Mucosa of gallbladder (tissue), 1 donor: ENCODE results near the gene MITD1. TPM values are rescaled to one million over a fixed set of nuclear protein-coding genes. Genes with fewer than 3 reads are reported as not detected.
A peak's percentile ranks its signal among the peaks of the same experiment; 100 is the strongest.
"Not testable (repeated sequence)": the region's sequence is repeated elsewhere in the genome, so short reads cannot be mapped to it uniquely, and the experiment has no call there.

Experiments used
- DNase-seq: peaks from one replicate; pipeline ENCODE4 v3.0.0-alpha.2; 2020; ENCODE audit warnings: low spot score
- total RNA-seq: library from RNA; stranded (reverse); gene quantifications from one replicate; pipeline ENCODE4 v1.2.1, GENCODE V29; 2021
- donor health status: DM: no; HTN: no; CAD: no.

The MITD1 gene
- total RNA-seq, 1 donor from 2014 or later = 21.5 TPM

- DNase-seq = peak; percentile 93
Observed at GRCh38 chr2:99154643-99155536, 26.0 kb downstream of the MITD1 start, which contains the start of the genes LIPT1 and TSGA10. LIPT1 (plus strand) TSS chr2:99154967; CDS start chr2:99161958, 6,991 bp downstream. TSGA10 (minus strand) TSS chr2:99154942; CDS start chr2:99109439, 45,503 bp downstream.

- DNase-seq = no peak
Observed at GRCh38 chr2:99153921-99154604, 26.8 kb downstream of the MITD1 start.

- DNase-seq = no peak
Observed at GRCh38 chr2:99152199-99152895, 28.5 kb downstream of the MITD1 start.

- no peak for DNase-seq
Observed at GRCh38 chr2:99150706-99151105, 30.2 kb downstream of the MITD1 start.

- peak; percentile 95 for DNase-seq
Observed at GRCh38 chr2:99141110-99142108, 39.4 kb downstream of the MITD1 start, which contains the start of gene C2orf15. C2orf15 (plus strand) TSS chr2:99141707; CDS start chr2:99150559, 8,852 bp downstream.

- DNase-seq = no peak
Observed at GRCh38 chr2:99140860-99141109, 40.1 kb downstream of the MITD1 start.

- DNase-seq = no peak
Observed at GRCh38 chr2:99140056-99140859, 40.6 kb downstream of the MITD1 start.

GRCh38 chr2:99139003-99139402, 41.9 kb downstream of the MITD1 start:
- no peak for DNase-seq

- DNase-seq = not testable (repeated sequence)
Observed at GRCh38 chr2:99135044-99135556, 45.8 kb downstream of the MITD1 start.

- no peak for DNase-seq
Observed at GRCh38 chr2:99127981-99128380, 52.9 kb downstream of the MITD1 start.

Other genes starting within 250 kb of the MITD1 start
- gene CRACDL, start 244.8 kb downstream of the MITD1 start, total RNA-seq = 18.4 TPM
- 5.8 TPM for gene C2orf15, start 39.4 kb downstream of the MITD1 start, total RNA-seq
- gene TSGA10, start 26.1 kb downstream of the MITD1 start, total RNA-seq = 9.3 TPM
- gene LIPT1, start 26.1 kb downstream of the MITD1 start, total RNA-seq = 6.5 TPM
- 19.7 TPM for gene MRPL30, start 126 bp upstream of the MITD1 start, total RNA-seq
- not detected for gene LYG2, start 74.6 kb upstream of the MITD1 start, total RNA-seq
- gene LYG1, start 120.1 kb upstream of the MITD1 start, total RNA-seq = 1.6 TPM
- gene TXNDC9, start 155.3 kb upstream of the MITD1 start, total RNA-seq = 20.2 TPM
- gene EIF5B, start 156.3 kb upstream of the MITD1 start, total RNA-seq = 24.5 TPM